LNCAP (cell line): Measurements from ENCODE around the gene IL1B.

Source experiments
- TF ChIP-seq, protein P1 (sequence below): fragments of 450-650 bp; IDR thresholded peaks from 2 replicates; pipeline ENCODE4 v1.5.1; 2017; ENCODE audit warnings: mild to moderate bottlenecking

Gene IL1B

DNA sequence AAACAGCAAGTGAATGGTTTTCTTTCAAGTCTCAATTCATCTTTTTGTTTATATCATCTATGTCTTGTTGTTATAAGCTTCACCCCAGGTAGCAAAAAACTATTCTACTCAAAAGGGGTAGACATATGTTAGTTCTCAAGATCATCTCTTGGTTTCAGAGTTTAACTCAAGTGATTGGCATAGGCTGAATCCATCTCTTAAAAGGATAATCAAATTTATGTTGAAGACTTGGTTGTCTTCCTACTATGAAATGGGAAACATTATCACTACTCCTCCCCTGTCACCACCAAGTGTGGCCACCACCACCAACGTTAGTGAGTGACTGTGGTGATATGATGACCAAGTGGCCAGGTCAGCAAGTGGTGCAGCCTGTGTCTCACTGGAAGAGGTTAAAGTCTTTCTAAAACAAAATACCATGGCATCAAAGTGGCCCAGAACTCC is 1.5 kb downstream of the IL1B start:
- TF ChIP-seq, protein P1, sequence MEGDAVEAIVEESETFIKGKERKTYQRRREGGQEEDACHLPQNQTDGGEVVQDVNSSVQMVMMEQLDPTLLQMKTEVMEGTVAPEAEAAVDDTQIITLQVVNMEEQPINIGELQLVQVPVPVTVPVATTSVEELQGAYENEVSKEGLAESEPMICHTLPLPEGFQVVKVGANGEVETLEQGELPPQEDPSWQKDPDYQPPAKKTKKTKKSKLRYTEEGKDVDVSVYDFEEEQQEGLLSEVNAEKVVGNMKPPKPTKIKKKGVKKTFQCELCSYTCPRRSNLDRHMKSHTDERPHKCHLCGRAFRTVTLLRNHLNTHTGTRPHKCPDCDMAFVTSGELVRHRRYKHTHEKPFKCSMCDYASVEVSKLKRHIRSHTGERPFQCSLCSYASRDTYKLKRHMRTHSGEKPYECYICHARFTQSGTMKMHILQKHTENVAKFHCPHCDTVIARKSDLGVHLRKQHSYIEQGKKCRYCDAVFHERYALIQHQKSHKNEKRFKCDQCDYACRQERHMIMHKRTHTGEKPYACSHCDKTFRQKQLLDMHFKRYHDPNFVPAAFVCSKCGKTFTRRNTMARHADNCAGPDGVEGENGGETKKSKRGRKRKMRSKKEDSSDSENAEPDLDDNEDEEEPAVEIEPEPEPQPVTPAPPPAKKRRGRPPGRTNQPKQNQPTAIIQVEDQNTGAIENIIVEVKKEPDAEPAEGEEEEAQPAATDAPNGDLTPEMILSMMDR = no peak

DNA sequence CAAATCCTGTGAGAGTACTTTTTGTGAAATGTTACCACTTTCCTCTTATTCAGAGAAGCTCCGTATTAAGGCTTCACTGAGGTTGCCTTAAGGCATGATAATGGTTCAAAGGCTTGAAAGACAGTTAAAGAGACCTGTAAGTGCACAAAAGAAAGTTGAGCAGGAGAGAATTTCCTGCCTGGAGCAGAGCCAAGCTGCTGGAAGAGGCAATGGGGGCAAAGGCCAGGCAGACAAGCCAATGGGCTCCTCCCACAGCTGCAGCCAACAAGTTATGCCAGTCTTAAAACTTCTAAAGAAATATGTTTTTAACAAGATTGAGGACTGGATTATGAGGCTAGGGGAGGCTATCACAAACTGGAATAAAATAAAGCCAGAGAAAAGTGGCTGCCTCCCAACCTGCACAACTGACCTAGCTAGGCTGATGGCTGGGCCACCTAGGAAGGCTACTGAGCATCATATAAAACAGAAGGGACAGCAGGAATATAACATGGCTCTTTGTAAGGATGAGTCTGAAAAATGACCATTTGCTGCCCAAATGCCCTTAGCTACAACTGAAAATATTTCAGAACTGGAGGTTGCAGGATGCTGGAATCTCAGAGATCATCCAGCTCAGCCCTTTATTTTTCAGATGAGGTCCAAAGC is 2.1 kb downstream of the IL1B start:
- TF ChIP-seq, protein P1 = no peak

DNA sequence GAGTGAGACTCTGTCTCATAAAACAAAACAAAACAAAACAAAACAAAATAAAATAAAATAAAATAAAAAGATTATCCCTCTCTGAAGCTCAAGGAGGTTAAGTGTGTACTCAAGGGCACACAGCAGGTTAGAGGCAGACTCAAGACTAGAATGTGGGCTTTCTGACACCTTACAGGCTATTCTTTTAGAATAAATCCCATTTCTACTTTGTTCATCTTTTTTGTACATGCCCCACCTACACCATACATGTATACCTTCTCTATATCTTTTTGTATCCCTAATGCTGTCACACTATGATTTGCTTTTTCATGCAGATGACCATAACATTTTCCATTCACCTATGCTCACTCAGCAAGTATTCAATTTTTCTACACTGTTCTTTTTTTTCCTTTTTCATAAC is 2.6 kb downstream of the IL1B start:
- TF ChIP-seq, protein P1 = no peak

DNA sequence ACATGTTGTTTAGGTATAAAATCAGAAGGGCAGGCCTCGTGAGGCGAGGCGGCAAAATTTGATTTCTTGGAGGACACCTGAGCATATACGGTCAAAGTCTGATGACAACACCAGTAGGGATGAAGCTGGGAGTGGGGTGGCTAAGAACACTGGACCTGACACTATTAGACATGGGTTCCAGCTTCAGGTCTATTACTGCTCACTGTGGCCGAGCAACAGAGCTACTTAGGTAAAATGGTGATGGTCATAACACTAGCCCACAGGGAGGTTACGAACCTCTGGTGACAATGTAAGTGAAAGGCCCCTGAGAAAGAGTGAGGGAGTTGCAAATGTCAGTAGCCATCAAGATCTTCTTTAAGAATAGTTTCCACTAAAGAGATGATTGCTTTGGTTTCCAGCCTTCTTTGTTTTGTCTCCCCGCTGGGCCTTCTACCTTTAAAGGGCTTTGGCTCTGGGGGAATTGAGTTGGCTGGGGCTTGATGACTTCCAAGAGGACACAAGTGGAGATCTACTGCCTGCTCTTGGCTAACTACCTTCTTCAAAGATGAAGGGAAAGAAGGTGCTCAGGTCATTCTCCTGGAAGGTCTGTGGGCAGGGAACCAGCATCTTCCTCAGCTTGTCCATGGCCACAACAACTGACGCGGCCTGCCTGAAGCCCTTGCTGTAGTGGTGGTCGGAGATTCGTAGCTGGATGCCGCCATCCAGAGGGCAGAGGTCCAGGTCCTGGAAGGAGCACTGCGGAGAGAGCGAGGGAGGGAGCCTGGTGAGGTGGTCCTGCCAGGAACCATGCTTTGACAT is 3.5 kb downstream of the IL1B start:
- TF ChIP-seq, protein P1 = no peak

DNA sequence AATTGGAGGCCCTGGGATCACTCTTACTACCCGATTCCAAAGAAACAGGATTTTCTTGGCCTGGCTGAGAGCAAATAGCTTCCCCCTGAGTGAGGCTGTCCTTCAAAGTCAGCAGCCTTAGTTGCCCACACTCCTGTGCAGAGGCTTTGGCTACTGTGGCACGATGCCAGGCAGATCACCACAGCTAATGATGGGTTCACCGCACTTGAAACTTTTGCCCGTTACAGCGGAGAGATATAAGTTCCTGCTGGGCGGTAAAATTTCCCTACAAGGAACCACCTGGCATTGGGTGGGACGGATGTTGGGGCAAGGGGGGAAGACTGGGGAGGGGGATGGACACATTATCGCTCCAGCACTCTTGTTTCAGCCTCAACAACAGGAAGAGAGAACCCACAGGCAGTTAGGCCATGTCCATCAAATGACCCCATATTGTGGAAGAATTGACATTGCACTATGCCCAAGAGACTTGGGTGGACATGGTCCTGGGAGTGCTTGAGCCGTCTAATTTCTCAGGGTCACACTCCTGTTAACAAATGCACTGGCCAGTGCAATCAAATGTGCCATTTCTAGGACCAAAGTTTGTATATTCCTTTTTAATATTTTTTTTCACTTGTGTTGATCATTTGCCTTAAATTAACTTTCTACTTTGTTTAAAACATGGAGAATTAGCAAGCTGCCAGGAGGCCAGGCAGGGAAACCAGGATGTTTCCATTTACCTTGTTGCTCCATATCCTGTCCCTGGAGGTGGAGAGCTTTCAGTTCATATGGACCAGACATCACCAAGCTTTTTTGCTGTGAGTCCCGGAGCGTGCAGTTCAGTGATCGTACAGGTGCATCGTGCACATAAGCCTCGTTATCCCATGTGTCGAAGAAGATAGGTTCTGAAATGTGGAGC is 4.4 kb downstream of the IL1B start:
- TF ChIP-seq, protein P1 = no peak

DNA sequence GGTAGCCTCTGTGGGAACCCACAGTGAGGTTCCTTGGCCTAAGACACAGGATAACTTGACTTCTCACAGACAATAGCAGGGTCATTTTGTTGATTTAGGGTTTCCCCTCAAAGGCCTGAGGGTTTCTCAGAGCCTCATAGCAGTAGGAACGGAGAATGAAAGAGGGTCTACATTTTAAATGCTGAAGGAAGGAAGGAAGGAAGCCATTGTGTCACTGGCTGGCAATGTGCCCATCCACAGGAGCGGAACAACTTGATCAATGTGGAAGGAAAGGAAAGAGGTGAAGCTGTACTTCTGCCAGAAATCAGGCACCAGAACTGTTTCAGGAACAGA is 5.1 kb downstream of the IL1B start:
- TF ChIP-seq, protein P1 = no peak

DNA sequence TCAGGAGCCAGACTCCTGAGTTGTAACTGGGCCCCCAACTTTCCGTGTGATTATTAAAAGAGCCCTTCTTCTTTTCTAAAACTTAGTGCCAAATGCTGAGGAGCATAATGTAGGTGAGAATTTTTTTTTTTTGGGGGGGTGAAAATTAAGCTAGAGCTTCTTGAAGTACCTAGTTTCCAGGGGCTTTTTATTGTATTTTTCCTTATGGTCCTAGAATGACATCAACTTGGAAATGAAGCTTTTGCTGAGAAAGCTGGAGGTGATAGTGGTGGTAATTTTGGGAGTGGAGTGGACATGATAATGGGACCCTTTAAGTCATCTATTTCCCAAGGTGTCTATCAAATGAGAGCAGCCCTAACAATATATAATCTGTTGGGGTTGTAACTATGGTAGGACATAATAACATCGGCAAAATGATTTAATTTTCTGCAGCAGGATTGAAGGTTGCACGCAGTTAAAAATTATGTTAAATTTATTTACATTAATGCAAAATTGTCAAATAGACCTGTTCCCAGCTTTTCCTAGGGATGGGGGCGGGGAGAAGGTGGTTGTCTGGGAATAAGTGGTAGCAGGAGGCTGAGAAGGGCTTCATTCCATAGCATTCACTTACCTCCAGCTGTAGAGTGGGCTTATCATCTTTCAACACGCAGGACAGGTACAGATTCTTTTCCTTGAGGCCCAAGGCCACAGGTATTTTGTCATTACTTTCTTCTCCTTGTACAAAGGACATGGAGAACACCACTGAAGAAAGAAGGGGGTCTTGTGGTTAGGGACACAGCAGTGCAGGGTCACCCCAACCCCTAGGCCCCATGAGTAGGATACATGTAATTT is 5.7 kb downstream of the IL1B start:
- TF ChIP-seq, protein P1 = no peak
